CD4-positive, alpha-beta T cell treated with Interleukin-6 for 4 hours (primary cell): Measurements from ENCODE around the gene CERS3.

ENCODE experiments used
- DNase-seq: peaks from one replicate; pipeline ENCODE4 v3.0.0-alpha.2; 2020; ENCODE audit warnings: mixed read lengths

Gene CERS3

DNA sequence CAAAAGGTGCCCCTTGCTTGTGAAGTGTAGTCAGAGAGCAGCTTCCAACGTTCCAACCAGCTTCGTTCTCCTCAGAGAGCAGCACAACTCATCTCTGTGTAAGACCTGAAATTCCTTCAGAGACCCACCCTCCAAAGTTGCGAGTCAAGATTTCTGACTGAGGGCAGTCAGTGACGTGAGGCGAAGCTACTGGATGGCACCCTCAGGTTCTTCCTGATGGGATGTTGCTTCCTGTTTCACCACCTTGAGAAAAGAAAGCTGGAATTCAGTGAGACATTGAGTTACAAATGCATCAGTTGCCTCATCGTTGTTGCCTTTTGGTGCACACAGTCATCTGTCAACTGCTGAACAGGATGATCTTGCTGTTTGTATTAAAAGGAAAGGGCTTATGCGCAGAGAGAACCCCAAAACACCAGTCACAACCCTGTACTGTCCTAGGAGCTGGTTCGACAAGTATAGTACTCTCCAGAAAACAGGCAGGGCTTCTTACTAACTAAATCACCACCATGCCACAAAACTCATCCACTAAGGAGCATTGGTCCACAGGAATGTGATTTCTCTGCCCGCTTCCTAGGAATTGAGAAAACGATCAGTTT lies at the start of gene CERS3:
TSS of gene CERS3 (minus strand) at position 118 of the 596 bp plus-strand sequence. CDS start 27,101 bp downstream, outside the sequence.
- no peak for DNase-seq

DNA sequence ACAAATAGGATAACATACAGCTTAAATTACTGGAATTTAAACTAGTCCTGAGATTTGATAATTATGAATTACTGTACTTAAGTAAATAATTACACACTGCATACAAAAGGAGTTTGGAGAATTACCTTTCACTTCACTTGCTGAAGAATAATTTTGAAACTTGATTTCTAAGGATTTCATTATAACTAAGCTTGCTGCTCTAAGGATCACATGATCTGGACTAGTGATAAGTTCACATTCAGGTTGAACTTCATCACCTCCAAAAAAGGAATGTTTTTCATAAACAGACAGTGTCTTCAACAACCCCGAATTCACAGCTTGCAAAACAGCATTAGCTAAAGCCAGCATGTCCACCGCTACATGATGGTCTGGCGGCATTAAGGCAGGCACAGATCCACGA lies 44.8 kb upstream of the CERS3 start:
- no peak for DNase-seq

DNA sequence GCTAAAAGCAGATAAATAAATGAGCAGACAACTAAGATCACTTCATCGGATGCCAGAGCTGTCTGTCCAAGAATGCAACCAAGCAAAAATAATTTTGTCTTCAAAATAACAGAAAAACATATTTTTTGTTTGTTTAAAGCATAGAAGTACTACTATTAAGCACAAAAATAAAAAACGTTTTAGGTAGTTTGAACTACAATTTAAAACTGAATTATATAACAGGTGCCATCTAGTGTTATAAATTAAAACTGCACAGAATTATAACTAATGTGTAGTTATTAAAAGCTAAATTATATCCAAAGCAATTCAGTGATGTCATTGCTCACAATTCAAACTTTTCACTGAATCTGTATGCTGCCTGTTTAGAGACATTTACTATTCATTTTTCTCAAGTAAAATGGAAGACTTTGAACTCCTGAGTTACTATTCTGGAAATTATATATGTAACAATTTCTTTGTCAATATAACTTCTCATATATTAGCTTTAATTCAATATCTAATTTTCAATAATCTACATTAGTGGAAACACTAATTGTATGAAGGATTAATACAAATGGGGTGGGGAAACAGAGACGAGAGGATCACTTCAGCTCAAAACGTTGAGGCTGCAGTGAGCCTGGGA lies 43.7 kb upstream of the CERS3 start:
- no peak for DNase-seq

DNA sequence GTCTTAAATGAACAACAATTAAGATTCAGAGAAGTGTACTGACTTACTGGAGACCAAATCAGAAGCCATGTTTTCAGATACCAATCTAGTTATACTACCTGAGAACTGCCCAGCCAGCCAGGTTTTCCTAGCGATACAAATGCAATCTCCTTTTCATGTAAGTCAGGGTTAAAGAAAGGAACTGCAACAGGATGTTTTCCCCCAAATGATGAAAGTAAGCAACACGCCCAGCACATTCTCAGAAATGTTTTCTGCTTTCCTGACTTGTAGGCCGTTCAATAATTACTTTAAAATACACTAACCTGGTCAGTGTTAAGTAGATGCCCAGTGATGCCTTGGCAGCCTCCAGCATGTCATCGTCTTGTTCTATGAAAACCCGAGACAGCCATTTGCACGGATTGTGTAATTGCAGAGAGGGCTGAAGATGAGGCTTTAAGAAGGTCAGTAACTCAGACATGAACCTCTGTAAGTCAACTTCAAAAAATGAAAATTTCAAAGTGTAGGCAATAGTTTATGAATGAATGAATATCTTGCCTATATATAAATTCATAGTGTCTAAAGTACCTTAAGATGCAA lies 42.9 kb upstream of the CERS3 start:
- peak; percentile 32 for DNase-seq

DNA sequence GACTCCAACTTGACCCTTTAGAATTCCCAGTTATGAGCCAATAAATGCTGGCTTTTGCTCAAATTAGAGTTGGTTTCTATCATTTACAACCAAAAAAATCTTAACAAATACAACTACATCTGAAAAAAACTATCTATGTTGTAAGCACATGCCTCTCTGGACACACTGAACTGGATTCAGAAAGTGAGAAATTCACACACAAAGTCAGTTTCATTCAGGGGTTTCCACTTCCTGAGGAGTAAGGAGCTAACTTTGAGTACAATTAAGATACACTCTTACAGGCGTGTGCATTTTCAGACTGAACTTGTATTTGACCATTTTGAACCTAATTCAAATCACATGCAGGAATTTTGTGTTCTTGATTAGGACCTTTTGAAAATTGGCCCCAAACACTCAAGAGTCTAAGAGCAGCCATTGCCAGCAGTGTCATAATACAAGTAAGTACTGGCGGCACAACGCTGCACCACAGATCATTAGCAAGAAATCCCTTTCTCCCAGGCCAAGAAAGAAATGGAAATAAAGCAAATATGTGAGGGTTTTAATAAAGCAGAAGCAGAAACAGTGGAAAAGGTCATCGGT lies 42.1 kb upstream of the CERS3 start:
- no peak for DNase-seq

DNA sequence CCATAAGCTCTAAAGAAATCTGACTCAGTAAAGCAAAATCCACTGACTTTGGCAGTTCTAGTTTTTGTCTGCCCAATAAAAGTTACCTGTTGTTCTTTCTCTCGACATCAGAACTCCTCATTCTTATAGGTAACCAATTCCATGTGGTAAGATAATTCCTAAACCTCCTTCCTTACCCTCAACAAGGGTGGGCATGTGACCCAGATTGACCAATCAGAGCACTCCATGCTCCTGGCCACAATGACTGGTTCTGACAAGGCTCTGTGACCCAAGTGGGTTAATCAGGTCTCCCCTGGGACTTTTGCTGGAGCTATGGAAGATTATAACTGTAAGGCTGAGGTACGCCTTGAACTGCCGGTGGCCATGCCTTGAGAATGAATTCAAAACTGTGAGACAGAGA lies 41.5 kb upstream of the CERS3 start:
- no peak for DNase-seq

DNA sequence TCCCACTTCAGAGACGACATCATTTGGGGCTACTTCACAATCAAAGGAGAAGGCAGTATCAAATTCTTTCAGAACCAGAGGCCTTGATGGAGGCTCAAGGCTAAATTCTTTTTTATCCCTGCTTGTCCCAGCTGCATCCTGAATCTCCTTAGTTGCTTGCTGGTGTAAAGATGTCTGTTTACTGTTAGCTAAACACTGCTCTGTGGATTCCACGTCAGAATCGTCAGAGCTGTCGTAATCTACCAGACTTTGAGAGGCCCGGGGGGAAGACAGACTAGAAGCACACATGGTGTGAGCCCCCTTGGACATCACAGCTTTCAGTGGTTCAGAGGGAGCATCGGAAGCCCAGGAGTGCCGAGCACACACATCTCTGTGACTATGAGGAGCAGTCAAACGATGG lies 40.6 kb upstream of the CERS3 start:
- DNase-seq, result no peak

DNA sequence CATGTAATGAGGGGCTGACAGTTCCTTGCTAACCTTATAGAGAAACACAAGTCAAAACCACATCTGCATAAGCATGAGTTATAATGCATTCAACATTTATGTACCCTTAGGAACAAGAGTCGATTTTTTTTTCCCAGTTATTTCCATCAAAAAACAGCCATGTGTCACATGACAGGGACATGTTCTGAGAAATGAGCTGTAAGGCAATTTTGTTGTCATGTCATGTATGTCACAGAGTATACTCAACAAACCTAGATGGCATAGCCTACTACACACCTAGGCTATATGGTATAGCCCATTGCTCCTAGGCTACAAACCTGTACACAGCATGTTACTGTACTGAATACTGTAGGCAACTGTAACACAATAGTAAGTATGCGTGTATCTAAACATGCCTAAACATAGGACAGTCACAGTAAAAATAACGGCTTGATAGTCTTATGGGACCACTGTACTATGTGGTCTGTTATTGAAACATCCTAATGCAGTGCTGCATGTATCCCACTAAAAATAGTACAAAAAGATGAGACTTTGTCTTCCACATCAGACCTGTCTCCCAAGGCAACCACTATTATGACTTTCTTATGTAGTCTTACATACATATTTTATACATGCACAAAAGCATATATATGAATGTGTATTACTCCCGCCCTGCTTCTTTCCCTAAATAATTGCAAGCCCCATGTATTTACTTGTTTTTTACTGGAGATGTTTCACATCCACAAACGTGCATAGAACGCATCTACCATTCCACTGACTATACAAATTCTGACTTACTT lies 38.3 kb upstream of the CERS3 start:
- no peak for DNase-seq

DNA sequence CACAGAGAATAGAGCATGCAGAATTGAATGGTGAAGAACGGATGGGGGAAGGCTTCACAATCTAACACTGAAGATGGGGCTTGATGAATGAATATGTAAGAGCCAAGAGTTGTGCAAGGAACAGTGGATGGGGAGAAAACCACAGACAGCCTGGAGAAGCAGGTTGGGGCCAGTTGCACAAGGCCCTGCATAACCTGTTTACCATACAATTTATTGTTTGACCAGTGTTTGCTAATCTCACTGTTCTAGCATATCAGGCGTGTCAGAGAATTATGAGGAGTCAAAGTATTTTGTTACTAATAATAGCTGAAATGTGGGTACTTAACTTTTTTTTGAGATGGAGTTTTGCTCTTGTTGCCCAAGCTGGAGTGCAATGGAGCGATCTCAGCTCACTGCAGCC lies 36.8 kb upstream of the CERS3 start:
- no peak for DNase-seq

DNA sequence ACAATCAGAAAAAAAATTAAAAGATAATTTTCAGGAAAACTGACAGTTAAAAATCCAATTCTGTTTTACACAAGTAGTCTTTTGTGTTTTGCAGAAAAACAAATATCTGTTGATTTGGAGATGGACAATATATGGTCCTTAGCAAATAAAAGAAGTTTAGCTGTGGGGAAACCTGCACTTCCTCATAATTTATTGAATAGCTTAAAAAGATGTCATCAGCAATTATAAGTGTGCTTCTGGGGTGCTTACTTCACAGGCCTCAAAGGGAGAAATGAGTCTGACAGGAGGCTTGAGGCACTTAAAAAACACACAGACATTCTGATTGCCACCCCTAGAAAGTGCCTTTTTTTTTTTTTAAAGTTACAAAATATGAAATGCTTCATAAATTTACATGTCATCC lies 31.6 kb upstream of the CERS3 start:
- DNase-seq, result no peak

DNA sequence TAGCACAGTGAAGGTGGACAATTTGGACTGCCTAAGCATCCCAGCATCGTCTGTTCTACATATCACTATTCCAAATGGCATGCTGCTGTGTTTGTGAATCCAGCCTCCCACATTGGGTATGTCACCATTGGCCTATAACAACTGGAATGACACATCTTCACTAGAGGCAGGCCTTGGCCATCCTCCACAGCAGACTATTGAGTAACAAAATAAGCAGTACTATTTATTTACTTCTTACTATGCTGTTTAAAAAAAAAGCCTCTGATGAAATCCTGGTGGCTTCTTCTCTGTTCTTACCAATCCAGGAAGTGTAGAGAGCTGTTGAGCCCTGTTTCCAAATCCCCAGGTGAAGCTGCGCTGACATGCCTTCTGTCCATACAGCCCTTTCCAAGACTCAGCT lies 30.6 kb upstream of the CERS3 start:
- DNase-seq, result no peak

DNA sequence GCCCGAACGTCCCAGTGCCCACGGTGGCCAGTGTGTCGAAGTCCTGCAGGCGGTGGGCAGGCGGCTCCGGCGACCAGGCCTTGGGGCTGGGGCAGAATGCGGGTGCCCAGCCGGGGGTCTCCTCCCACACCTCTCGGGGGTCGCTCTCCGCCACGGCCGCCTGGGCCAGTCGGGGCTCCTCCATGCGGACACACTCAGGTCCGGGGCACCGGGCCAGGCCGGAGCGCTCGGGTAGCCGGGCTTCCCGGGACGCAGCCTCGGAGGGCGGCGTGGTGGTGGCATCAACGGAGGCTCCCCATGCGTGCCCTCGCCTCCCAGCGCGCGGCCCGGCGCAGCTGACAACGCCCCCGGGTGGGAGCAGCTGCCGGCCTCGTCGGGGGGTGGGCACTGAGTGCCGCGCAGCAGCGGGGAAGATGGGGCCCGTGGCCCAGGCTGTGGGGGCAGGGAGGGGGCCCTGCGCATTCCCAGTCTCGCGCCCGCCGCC lies 30.1 kb upstream of the CERS3 start:
- no peak for DNase-seq

DNA sequence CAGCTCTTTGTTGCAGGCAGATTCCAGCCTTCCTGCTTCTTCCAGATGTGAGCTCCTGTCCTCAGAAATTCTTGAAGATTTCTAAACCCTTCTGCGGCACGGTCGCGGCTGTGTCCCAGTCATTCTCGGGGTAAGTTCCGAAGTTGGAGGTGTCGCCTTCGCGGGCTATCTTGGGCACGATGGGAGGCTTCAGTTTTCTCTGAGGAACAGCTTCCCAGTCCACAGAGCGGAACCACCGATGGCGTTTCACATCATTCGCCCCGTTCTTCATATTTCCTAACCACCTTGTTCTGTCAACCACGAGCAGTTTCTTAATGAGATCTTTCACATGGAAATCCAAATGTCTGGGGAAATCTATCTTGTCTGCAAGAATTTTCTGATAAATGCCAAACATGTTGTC lies 24.7 kb upstream of the CERS3 start:
- DNase-seq, result no peak

DNA sequence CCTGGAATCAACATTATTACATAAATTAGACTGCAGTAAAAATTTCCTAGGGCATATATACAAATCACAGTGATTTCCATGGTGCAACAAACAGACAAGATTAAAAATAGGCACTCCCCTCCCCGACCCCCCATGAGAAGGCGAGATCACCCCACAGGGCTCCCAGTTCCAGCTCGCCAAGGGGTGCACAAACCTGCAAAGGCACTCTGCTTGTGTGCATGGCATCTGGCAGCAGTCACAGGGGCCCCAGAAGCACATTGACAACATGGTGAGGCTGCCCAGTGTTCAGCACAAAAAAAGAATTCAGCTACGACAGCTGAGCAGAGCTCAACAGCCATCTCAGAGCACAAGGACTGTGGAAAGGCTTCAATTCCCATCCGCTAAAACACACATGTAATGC lies 19.2 kb upstream of the CERS3 start:
- DNase-seq, result no peak

DNA sequence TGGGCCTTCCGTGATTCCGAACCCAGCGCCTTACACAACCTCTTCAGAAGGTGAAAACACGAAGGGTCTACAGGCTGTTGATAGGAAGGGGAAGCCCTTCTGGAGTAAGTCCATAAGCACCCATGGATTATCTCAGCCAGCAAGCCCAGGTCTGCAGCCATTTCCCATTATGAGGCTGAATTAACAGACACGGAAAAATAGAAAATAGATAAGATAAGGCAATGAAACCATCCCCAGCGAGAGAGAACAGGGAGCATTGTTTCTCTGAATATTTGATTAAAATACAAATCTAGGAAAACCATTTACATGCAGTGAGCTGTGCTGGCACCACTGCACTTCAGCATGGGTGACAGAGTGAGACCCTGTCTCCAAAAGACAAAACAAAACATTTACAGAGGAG lies 16.2 kb upstream of the CERS3 start:
- no peak for DNase-seq

DNA sequence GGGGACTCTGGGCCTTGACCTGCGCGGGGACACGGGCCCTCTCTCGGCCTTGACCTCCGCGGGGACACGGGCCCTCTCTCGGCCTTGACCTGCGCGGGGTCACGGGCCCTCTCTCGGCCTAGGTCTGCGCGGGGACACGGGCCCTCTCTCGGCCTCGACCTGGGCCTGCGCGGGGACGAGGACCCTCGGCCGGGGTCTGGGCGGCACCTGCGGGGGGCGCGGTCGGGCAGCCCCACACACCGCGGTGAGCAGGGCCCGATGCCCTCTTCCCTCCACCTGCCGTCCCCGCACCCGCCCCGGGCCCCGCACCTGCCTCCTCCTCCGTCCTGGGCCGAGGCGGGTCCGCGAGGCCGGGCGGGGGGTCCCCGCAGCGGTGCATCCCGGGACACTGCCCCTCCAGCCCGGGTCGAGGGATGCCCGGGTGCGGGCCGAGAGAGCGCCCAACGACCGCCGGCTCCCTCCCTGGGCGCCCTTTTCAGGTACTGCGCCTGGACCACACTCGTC lies 15.6 kb upstream of the CERS3 start:
- DNase-seq, result no peak

DNA sequence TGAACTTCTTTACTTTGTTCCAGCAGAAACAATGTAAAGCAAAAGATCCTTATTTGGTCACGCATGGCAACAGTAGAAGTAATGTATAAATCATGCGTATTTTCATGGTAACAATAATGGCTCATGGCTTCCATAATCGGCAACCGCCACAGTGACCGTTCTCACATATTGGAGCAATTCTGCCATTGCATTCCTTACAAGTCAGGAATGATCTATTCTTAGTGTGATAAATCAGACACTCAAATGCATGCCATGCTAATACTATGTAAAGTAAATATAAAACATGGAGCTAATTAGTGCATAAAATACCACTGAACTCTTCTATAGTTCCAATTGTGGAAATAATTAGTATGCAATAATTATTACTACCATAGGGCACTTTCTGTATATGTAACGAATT lies 13.5 kb upstream of the CERS3 start:
- no peak for DNase-seq

DNA sequence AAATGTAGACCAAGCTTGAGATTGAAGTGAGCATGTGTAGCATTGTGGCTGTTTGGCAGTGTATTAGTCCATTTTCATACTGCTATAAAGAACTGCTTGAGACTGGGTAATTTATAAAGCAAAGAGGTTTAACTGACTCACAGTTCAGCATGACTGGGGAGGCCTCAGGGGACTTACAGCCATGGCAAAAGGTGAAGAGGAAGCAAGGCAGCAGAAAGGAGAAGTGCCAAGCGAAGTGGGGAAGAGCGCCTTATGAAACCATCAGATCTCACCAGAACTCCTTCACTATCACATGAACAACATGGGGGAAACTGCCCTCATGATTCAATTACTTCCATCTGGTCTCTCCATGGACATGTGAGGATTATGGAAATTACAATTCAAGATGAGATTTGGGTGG lies 8.6 kb upstream of the CERS3 start:
- no peak for DNase-seq

DNA sequence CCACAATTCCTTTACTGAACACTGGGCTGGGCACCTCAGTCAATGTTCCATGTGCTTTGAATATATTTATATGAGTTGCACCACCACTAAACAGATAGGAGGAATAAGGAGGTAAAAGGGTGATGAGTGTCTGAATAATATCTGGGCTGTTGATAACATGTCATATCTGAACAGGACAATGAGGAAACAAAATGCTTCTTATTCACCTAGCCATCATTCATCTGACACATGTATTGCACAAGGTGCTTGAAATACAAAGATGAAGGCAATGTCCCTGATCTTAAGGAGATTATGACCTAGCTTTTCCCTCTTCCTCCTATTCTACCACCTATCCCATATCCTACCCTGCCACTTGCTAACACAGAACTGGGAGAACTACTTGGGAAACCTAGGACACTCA lies 8.0 kb upstream of the CERS3 start:
- no peak for DNase-seq

DNA sequence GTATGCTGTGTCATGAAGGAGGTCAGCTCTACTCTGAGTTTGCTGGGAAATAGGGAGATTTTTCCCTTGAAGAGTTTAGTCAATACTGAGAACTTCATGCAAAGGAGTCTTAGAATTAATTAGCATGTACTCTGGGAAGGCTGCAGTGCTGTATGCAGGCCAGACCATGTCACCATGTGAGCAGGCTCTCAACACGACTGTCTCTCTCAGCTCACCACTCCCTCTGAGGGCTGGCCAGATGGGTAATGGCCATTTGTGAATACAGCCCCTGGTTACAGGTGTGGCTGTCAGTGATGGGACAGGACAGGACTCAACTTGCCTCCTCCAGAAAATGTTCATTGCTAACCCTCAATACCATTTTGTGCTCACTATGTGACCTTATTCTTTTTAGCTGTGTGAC lies 5.1 kb upstream of the CERS3 start:
- no peak for DNase-seq

DNA sequence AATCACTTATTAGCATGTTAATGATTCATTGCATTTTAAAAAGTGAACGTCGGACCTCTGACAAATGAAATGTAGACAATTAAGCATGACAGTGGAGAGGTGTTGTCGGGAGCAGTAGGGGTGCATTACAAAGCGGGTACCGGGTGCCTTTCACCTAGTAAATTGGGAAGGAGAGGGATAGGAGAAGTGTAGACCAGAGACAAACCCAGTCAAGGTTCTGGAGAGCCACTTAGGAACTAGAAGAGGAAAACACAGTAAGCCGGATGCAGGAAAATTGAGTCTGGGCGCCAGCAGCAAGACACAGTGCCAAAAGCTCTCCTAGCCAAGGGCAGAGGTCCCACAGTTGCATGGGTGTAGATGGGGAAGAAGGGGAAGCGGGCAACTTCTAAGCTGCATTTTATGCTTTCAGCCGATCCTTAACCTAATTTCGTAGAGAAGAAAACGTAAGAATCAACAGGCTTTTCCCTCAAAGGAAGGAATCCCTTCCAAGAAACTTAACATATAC lies 3.1 kb upstream of the CERS3 start:
- DNase-seq, result no peak

DNA sequence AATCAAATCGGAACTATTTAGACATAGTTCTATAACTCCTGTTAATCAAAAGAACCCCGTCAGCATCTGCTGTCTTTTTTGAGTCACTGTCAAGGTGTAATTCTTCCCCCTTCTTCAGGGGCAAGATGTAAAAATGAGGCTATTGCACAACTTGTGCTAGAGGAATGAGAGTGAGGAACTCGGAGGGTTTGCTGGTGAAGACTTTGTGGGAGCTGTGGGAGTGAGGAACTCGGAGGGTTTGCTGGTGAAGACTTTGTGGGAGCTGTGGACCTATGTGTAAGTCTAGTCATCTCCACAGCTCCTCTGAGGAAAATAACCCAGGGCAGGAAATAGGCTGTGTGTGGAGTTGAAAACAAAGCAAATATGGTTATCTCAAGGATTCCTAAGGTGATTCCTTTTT lies 2.5 kb upstream of the CERS3 start:
- DNase-seq, result no peak

DNA sequence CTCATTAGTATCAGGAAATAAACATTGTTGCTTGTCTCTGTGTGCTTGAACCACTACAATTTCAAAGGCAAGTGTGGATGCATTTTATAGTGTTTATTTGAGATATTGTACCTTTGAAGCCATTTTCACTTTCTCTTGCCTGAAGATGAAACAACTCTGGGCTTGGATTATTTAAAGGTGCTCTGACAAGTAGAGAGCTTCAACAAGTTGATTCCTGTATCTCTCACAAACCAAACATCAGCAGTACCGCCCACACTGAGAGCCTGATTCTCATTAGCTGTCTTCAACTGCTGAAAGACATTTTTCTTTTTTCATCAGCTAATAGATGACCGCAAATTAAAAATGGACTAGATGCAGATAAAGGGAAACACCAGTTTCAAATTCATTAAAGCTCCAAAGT lies 806 bp upstream of the CERS3 start:
- DNase-seq, result no peak
